Gastroesophageal sphincter (tissue), 3 donors: ENCODE data around the gene SIGLEC8.

Experiments
- CTCF ChIP-seq, 4 experiments: fragments of 200-600 bp in 2 of 4; fragments of 450-650 bp in 2 of 4; sonication (generic) in 1 of 4; IDR thresholded peaks; one replicate each; pipeline ENCODE4 v1.5.1; 2017 to 2019; ENCODE audit warnings: antibody characterized with exemption in 4 of 4, mild to moderate bottlenecking in 2 of 4, moderate library complexity in 2 of 4
- EP300 ChIP-seq: sonication (generic); formaldehyde crosslinking; IDR thresholded peaks from one replicate; pipeline ENCODE4 v1.6.1; 2017; ENCODE audit warnings: antibody characterized with exemption, mild to moderate bottlenecking
- POLR2A ChIP-seq, 2 donors: fragments of 450-650 bp; IDR thresholded peaks; one replicate each; pipeline ENCODE4 v1.6.1; 2017; ENCODE audit warnings: antibody characterized with exemption in 2 of 2, mild to moderate bottlenecking in 2 of 2, moderate library complexity in 1 of 2

DNA sequence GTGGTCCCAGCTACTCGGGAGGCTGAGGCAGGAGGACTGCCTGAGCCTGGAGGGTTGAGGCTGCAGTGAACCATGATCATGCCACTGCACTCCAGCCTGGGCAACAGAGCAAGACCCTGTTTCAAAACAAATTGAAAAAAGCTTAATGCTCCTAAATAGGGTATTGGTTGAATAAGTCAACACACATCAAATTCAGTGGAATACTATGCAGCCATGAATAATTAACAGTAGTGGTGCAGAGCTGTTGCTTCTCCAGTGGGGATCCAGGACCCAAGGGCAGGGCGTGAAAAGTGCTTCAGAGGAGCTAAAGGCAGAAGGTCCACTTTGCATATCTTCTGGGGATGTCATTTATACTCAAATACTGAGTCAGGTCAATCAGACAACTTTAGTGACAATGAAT lies 18.2 kb downstream of the SIGLEC8 start:
- TF ChIP-seq EP300 (no peak), POLR2A (IDR thresholded peaks at IDR 0.05) (no peak), CTCF (IDR thresholded peaks at IDR 0.05) (no peak)
